Epithelial cell of esophagus (primary cell): ENCODE results near the gene GHDC.
"Not testable (repeated sequence)": the region's sequence is repeated elsewhere in the genome, so short reads cannot be mapped to it uniquely, and the experiment has no call there.

Experiments used
- DNase-seq: peaks from one replicate; pipeline ENCODE4 v3.0.0; 2010; ENCODE audit warnings: low read depth
- H3K4me3 ChIP-seq: 2 replicates; pipeline ENCODE4 v1.5.1; 2011; ENCODE audit warnings: mild to moderate bottlenecking, low read length, control low read depth
- TF ChIP-seq, protein P1 (sequence below): IDR thresholded peaks from 2 replicates; pipeline ENCODE4 v1.5.1; 2011; ENCODE audit warnings: low read depth, mild to moderate bottlenecking, low read length, control low read depth, inconsistent platforms; ENCODE audit not compliant: insufficient read depth; ENCODE audit errors: missing control alignments

Gene GHDC

GRCh38 chr17:42192189-42193126 is 1.8 kb downstream of the GHDC start:
- H3K4me3 ChIP-seq: no peak overlapping the region
- DNase-seq: no peak
- TF ChIP-seq, protein P1, sequence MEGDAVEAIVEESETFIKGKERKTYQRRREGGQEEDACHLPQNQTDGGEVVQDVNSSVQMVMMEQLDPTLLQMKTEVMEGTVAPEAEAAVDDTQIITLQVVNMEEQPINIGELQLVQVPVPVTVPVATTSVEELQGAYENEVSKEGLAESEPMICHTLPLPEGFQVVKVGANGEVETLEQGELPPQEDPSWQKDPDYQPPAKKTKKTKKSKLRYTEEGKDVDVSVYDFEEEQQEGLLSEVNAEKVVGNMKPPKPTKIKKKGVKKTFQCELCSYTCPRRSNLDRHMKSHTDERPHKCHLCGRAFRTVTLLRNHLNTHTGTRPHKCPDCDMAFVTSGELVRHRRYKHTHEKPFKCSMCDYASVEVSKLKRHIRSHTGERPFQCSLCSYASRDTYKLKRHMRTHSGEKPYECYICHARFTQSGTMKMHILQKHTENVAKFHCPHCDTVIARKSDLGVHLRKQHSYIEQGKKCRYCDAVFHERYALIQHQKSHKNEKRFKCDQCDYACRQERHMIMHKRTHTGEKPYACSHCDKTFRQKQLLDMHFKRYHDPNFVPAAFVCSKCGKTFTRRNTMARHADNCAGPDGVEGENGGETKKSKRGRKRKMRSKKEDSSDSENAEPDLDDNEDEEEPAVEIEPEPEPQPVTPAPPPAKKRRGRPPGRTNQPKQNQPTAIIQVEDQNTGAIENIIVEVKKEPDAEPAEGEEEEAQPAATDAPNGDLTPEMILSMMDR: no peak

- H3K4me3 ChIP-seq: no peak overlapping the region
- TF ChIP-seq, protein P1: no peak
- DNase-seq: no peak
These were observed 3.1 kb downstream of the GHDC start for GRCh38 chr17:42191275-42191608.

- H3K4me3 ChIP-seq: no peak overlapping the region
- DNase-seq: no peak
- TF ChIP-seq, protein P1: no peak
These were observed 3.6 kb downstream of the GHDC start for GRCh38 chr17:42190491-42191274.

DNA sequence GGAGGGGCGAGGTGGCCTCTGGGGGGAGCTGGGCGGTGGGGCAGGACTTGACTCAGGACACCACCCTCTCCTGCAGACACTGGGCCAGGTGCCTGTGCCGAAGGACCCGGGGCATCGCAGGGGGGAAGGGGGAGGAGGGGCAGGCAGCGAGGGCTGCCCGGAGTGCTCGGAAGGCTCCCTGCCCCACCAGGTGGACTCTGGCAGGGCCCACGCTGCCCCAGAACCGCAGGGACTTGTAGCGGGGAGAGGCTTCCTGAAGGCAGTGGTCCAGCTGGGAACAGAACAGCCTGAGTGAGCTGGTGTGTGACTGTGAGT is 4.7 kb downstream of the GHDC start:
- H3K4me3 ChIP-seq: no peak overlapping the region
- no peak for DNase-seq
- TF ChIP-seq, protein P1: no peak

DNA sequence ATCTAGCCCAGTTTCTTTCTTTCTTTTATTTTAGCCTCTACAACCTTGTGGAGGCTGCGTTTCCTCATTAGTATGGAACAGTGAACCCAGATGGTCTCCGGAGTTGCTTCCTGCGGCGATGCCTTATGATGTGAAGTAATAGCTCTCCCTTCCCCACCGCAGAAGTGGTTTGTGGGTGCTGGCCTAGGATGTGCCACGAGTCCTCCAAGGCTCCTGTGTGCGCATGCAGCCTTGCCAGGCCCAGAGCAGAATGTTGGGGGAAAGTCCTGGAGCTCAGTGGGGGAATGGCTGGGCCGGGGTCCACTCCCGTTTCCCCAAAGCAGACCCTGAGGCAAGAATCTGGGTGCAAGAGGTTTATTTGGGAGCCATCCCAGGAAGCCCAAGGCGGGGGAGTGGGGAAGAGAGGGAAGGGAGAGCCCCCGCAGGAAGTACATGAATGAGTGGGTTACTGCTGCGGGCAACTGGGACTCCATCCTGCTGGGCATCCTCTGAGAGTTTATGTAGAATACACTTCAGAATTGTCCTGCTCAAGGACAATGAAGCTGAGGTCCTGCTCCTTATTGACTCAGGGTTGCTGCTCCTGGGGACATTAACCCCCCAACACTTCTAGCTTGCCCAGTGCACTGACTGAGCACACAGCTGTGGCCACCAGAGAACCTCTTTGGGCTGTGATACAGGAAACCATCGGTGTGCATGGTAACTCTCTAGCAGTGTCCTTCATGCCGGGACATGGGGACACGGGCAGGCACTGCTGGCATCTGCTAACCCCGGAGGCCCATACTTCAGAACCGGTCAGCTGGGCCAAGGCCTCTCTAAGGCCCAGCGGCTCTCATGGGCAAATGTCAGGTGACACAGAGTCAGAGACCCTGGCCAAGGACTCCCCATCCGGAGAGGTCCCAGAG is 5.3 kb downstream of the GHDC start:
- DNase-seq: no peak
- no peak overlapping the region for H3K4me3 ChIP-seq
- TF ChIP-seq, protein P1: no peak

GRCh38 chr17:42187833-42188232 is 6.5 kb downstream of the GHDC start:
- H3K4me3 ChIP-seq: no peak overlapping the region
- TF ChIP-seq, protein P1: no peak
- DNase-seq: no peak

- not testable (repeated sequence) for H3K4me3 ChIP-seq, DNase-seq
These were observed 8.1 kb downstream of the GHDC start for GRCh38 chr17:42186191-42186590.
